WTC11 (cell line): ENCODE measurements around the gene CREG2. TPM values are rescaled to one million over a fixed set of nuclear protein-coding genes. Genes with fewer than 3 reads are reported as not detected.

Experiments
- ATAC-seq: fragments of 200-7000 bp; cut with Tn5 transposase; 2 replicates; pipeline ENCODE4 v1.10.0; 2021; ENCODE audit warnings: mild to moderate bottlenecking, moderate library complexity
- CTCF ChIA-PET: fragments of 300-600 bp; sonication (Branson Sonifier 250); formaldehyde crosslinking; loops from one replicate; lab custom pipeline; 2021; ENCODE audit warnings: antibody characterized with exemption; lab: Charles Lee
- POLR2A ChIA-PET: fragments of 350-600 bp; sonication (Branson Sonifier 250); formaldehyde crosslinking; loops from one replicate; lab custom pipeline; 2021; ENCODE audit warnings: antibody characterized with exemption; lab: Charles Lee
- DNase-seq: peaks from one replicate; pipeline ENCODE4 v3.0.0; 2021; ENCODE audit warnings: low spot score
- H3K27ac Mint-ChIP-seq: 2 replicates; pipeline ENCODE4 v1.8.0; 2021; ENCODE audit warnings: mixed read lengths
- H3K27me3 Mint-ChIP-seq: 2 replicates; pipeline ENCODE4 v1.8.0; 2021; ENCODE audit warnings: low read depth, mild to moderate bottlenecking, moderate library complexity, mixed read lengths
- H3K36me3 Mint-ChIP-seq: 2 replicates; pipeline ENCODE4 v1.8.0; 2021; ENCODE audit warnings: mixed read lengths
- H3K4me1 Mint-ChIP-seq: 2 replicates; pipeline ENCODE4 v1.8.0; 2022; ENCODE audit warnings: mixed read lengths
- H3K4me3 Mint-ChIP-seq: 2 replicates; pipeline ENCODE4 v1.8.0; 2021; ENCODE audit warnings: mild to moderate bottlenecking, moderate library complexity, mixed read lengths
- H3K9me3 Mint-ChIP-seq: 2 replicates; pipeline ENCODE4 v1.8.0; 2021; ENCODE audit warnings: mixed read lengths
- AR ChIP-seq: fragments of 250-450 bp; sonication (Bioruptor Pico); IDR thresholded peaks from 2 replicates; pipeline ENCODE4 v1.9.0; 2021; ENCODE audit warnings: mild to moderate bottlenecking
- ESRRA ChIP-seq: sonication (generic); formaldehyde crosslinking; IDR thresholded peaks from 2 replicates; pipeline ENCODE4 v1.8.1; 2022; ENCODE audit warnings: mild to moderate bottlenecking, missing genetic modification reagents, borderline replicate concordance
- FOXJ3 ChIP-seq: sonication (generic); formaldehyde crosslinking; IDR thresholded peaks from 2 replicates; pipeline ENCODE4 v1.9.0; 2021; ENCODE audit warnings: missing genetic modification reagents, mild to moderate bottlenecking, borderline replicate concordance
- GRHL2 ChIP-seq: fragments of 250-450 bp; sonication (Bioruptor Pico); IDR thresholded peaks from 2 replicates; pipeline ENCODE4 v1.8.0; 2022; ENCODE audit warnings: mild to moderate bottlenecking, moderate library complexity; ENCODE audit not compliant: insufficient replicate concordance, severe bottlenecking
- HMGA2 ChIP-seq: fragments of 250-450 bp; sonication (Bioruptor Pico); IDR thresholded peaks from 2 replicates; pipeline ENCODE4 v1.4.0; 2021; ENCODE audit warnings: mild to moderate bottlenecking, moderate library complexity
- IRF1 ChIP-seq: sonication (generic); formaldehyde crosslinking; IDR thresholded peaks from 2 replicates; pipeline ENCODE4 v1.8.0; 2023; ENCODE audit warnings: missing genetic modification reagents
- KAT7 ChIP-seq: sonication (generic); formaldehyde crosslinking; IDR thresholded peaks from 2 replicates; pipeline ENCODE4 v1.8.1; 2023; ENCODE audit warnings: missing genetic modification reagents, mild to moderate bottlenecking, borderline replicate concordance
- MLX ChIP-seq: sonication (generic); formaldehyde crosslinking; IDR thresholded peaks from 2 replicates; pipeline ENCODE4 v1.8.1; 2023; ENCODE audit warnings: mild to moderate bottlenecking, missing genetic modification reagents, moderate library complexity
- MXD4 ChIP-seq: fragments of 250-450 bp; sonication (Bioruptor Pico); IDR thresholded peaks from 2 replicates; pipeline ENCODE4 v1.8.0; 2021; ENCODE audit warnings: mild to moderate bottlenecking, moderate library complexity, borderline replicate concordance
- NFYB ChIP-seq: sonication (generic); formaldehyde crosslinking; conservative IDR thresholded peaks from 2 replicates; pipeline ENCODE4 v1.8.0; 2022; ENCODE audit warnings: low read depth, missing genetic modification reagents
- NR1H2 ChIP-seq: sonication (generic); formaldehyde crosslinking; IDR thresholded peaks from 2 replicates; pipeline ENCODE4 v1.9.0; 2021; ENCODE audit warnings: mild to moderate bottlenecking, moderate library complexity, missing genetic modification reagents
- PRRX2 ChIP-seq: fragments of 250-450 bp; sonication (Bioruptor Pico); IDR thresholded peaks from 2 replicates; pipeline ENCODE4 v1.8.0; 2021; ENCODE audit warnings: mild to moderate bottlenecking
- SMAD4 ChIP-seq: sonication (generic); formaldehyde crosslinking; IDR thresholded peaks from 2 replicates; pipeline ENCODE4 v1.8.0; 2022; ENCODE audit warnings: mild to moderate bottlenecking, missing genetic modification reagents
- SOX15 ChIP-seq: fragments of 250-450 bp; sonication (Bioruptor Pico); IDR thresholded peaks from 2 replicates; pipeline ENCODE4 v1.9.0; 2021; ENCODE audit warnings: mild to moderate bottlenecking
- TEAD4 ChIP-seq: sonication (generic); formaldehyde crosslinking; IDR thresholded peaks from 2 replicates; pipeline ENCODE4 v1.8.0; 2022; ENCODE audit warnings: mild to moderate bottlenecking, missing genetic modification reagents
- ZBTB21 ChIP-seq: sonication (generic); formaldehyde crosslinking; IDR thresholded peaks from 2 replicates; pipeline ENCODE4 v1.8.1; 2023; ENCODE audit warnings: mild to moderate bottlenecking, missing genetic modification reagents, borderline replicate concordance
- ZBTB43 ChIP-seq: sonication (generic); formaldehyde crosslinking; IDR thresholded peaks from 2 replicates; pipeline ENCODE4 v1.8.1; 2023; ENCODE audit warnings: mild to moderate bottlenecking, missing genetic modification reagents
- ZNF138 ChIP-seq: sonication (generic); formaldehyde crosslinking; conservative IDR thresholded peaks from 2 replicates; pipeline ENCODE4 v1.8.1; 2022; ENCODE audit warnings: mild to moderate bottlenecking, moderate library complexity, missing genetic modification reagents
- ZNF219 ChIP-seq: sonication (generic); formaldehyde crosslinking; IDR thresholded peaks from 2 replicates; pipeline ENCODE4 v1.8.0; 2023; ENCODE audit warnings: missing genetic modification reagents, mild to moderate bottlenecking, borderline replicate concordance
- ZNF263 ChIP-seq: sonication (generic); formaldehyde crosslinking; IDR thresholded peaks from 2 replicates; pipeline ENCODE4 v1.8.1; 2022; ENCODE audit warnings: low read depth, mild to moderate bottlenecking, moderate library complexity, missing genetic modification reagents
- ZNF317 ChIP-seq: sonication (generic); formaldehyde crosslinking; IDR thresholded peaks from 2 replicates; pipeline ENCODE4 v1.8.1; 2023; ENCODE audit warnings: low read depth, mild to moderate bottlenecking, moderate library complexity, missing genetic modification reagents, borderline replicate concordance
- ZNF416 ChIP-seq: fragments of 250-450 bp; sonication (Bioruptor Pico); IDR thresholded peaks from 2 replicates; pipeline ENCODE4 v1.9.0; 2021; ENCODE audit warnings: mild to moderate bottlenecking, inconsistent platforms
- ZNF423 ChIP-seq: fragments of 250-450 bp; sonication (Bioruptor Pico); IDR thresholded peaks from 2 replicates; pipeline ENCODE4 v2.1.2; 2022; ENCODE audit warnings: mild to moderate bottlenecking, moderate library complexity
- ZNF512 ChIP-seq: sonication (generic); formaldehyde crosslinking; IDR thresholded peaks from 2 replicates; pipeline ENCODE4 v1.8.1; 2022; ENCODE audit warnings: missing genetic modification reagents, borderline replicate concordance
- ZSCAN18 ChIP-seq: fragments of 250-450 bp; sonication (Bioruptor Pico); IDR thresholded peaks from 2 replicates; pipeline ENCODE4 v2.1.2; 2022; ENCODE audit warnings: mild to moderate bottlenecking, moderate library complexity
- total RNA-seq: library from RNA; stranded (reverse); gene quantifications from 3 replicates; pipeline ENCODE4 v1.2.3, GENCODE V29; 2021

Gene CREG2
- total RNA-seq, 1 experiment from 2014 or later, result 1.6 TPM

- POLR2A ChIA-PET, result no interaction called here
- no peak for TF ChIP-seq SOX15 (CRISPR knock-in tag)
- TF ChIP-seq ZBTB21, result no peak
- no peak for TF ChIP-seq NFYB (CRISPR knock-in tag)
- TF ChIP-seq SMAD4, result no peak
- TF ChIP-seq ZSCAN18 (CRISPR knock-in tag), result no peak
- no peak for TF ChIP-seq ZNF317
- TF ChIP-seq TEAD4 (CRISPR knock-in tag), result no peak
- no peak for TF ChIP-seq IRF1 (CRISPR knock-in tag)
- TF ChIP-seq ZBTB43 (CRISPR knock-in tag), result no peak
- TF ChIP-seq ZNF416, result no peak
- TF ChIP-seq MXD4 (CRISPR knock-in tag), result no peak
- no peak for TF ChIP-seq GRHL2 (CRISPR knock-in tag)
- TF ChIP-seq ZNF263 (CRISPR knock-in tag), result no peak
- TF ChIP-seq ZNF219, result no peak
- TF ChIP-seq, all 79 proteins: peak for 0
- H3K27ac Mint-ChIP-seq, result peak overlapping the region; percentile 11; the same call in 1 of the 2 replicates
- H3K27me3 Mint-ChIP-seq, result no peaks in the 10 kb centered on the region; the same call in 1 of the 2 replicates
- no peak for ATAC-seq
- H3K36me3 Mint-ChIP-seq, result no peaks in the 10 kb centered on the region
- H3K9me3 Mint-ChIP-seq, result no peaks in the 10 kb centered on the region
- CTCF ChIA-PET, result interaction anchor here (0.8 to 2.8 kb wide), 10 partner anchors 8 to 69 kb away, joined by 3 to 16 read pairs (median 4); partner anchors contain the start of genes CREG2 and RNF149
- no peak overlapping the region for H3K4me3 Mint-ChIP-seq
- H3K4me1 Mint-ChIP-seq, result peaks cover 8% of the 10 kb centered on the region
- no peak for DNase-seq
Measured at GRCh38 chr2:101349893-101350662, 37.2 kb downstream of the CREG2 start.

- Mint-ChIP-seq H3K9me3 (no peaks in the 10 kb centered on the region), H3K36me3 (no peaks in the 10 kb centered on the region), H3K4me1 (peaks cover 6% of the 10 kb centered on the region), H3K4me3 (no peak overlapping the region), H3K27me3 (no peaks in the 10 kb centered on the region; the same call in 1 of the 2 replicates), H3K27ac (no peak overlapping the region)
- DNase-seq (no peak), ATAC-seq (no peak)
- POLR2A ChIA-PET, result no interaction called here
- CTCF ChIA-PET, result interaction anchor here (1.3 to 2.8 kb wide), 3 partner anchors 38 to 52 kb away, joined by 3 to 16 read pairs (median 4); partner anchors contain the start of genes CREG2 and RNF149
- TF ChIP-seq KAT7 (CRISPR knock-in tag), result no peak
- no peak for TF ChIP-seq MLX
- TF ChIP-seq HMGA2 (CRISPR knock-in tag), result no peak
- no peak for TF ChIP-seq ZNF138
- no peak for TF ChIP-seq FOXJ3 (CRISPR knock-in tag)
- TF ChIP-seq PRRX2 (CRISPR knock-in tag), result no peak
- no peak for TF ChIP-seq ESRRA (CRISPR knock-in tag)
- TF ChIP-seq NR1H2 (CRISPR knock-in tag), result no peak
- TF ChIP-seq ZNF512 (CRISPR knock-in tag), result no peak
- no peak for TF ChIP-seq AR (CRISPR knock-in tag)
- no peak for TF ChIP-seq MXD4 (CRISPR knock-in tag)
- TF ChIP-seq NFYB (CRISPR knock-in tag), result no peak
- TF ChIP-seq ZNF423 (CRISPR knock-in tag), result no peak
Measured at GRCh38 chr2:101348883-101349282, 38.4 kb downstream of the CREG2 start.
